ENCODE measurements around the gene PRDM2. TPM values are rescaled to one million over a fixed set of nuclear protein-coding genes. Genes with fewer than 3 reads are reported as not detected.

The PRDM2 gene
- total and polyA plus RNA-seq, 2 of the 13 experiments (the other 11 are each of a cell fraction or from before 2014, with no cell fraction given) = 4.0 to 6.5 TPM

GRCh38 chr1:13774121-13774520, 74.1 kb downstream of the PRDM2 start:
- no peaks in the 10 kb centered on the region for H3K4me1 ChIP-seq (ENCODE audit: insufficient read depth, low read length)
- FAIRE-seq = no peak
- no TSS peak for BruUV-seq (replicated peaks)
- intact Hi-C loops (cut with micrococcal nuclease; ENCODE audit: unreplicated experiment) = no loop called here
- H3K27ac ChIP-seq (ENCODE audit: extremely low read length, insufficient read depth, low read length) = no peak overlapping the region
- TF ChIP-seq TSC22D2 (CRISPR knock-in tag; IDR thresholded peaks at IDR 0.05; ENCODE audit: borderline replicate concordance) = no peak
- no peak for TF ChIP-seq ZNF773 (CRISPR knock-in tag; IDR thresholded peaks at IDR 0.05; ENCODE audit: borderline replicate concordance)
- no peak for TF ChIP-seq CBX2 (IDR thresholded peaks at IDR 0.05; ENCODE audit: low read depth, low read length)
- TF ChIP-seq CBX2 (CRISPR knock-in tag; IDR thresholded peaks at IDR 0.05; ENCODE audit: low read depth) = no peak
- no peak for TF ChIP-seq SALL1 (CRISPR knock-in tag; IDR thresholded peaks at IDR 0.05)
- H3K36me3 ChIP-seq (replicated peaks in 1 of 2; ENCODE audit: control insufficient read depth in 1 of 2, insufficient read depth in 2 of 2, low read length in 2 of 2) = peaks cover 5 to 27% of the 10 kb centered on the region in 2 experiments
- H3K9me3 ChIP-seq (ENCODE audit: low read length) = no peaks in the 10 kb centered on the region
- H3K4me2 ChIP-seq (ENCODE audit: low read depth, low read length) = no peak overlapping the region
- no peaks in the 10 kb centered on the region for H4K20me1 ChIP-seq (ENCODE audit: insufficient read depth, low read length)
- CTCF ChIA-PET (ENCODE audit: low intra/inter-chr PET ratio, low total read pairs) = no interaction called here
- WGBS (ENCODE audit: low lambda C conversion rate) = 97% methylated on average over 2 of the region's 2 CpGs
- no peak for DNase-seq (ENCODE audit: low spot score)
- no peak for ATAC-seq
- H2AFZ ChIP-seq (ENCODE audit: low read length) = no peak overlapping the region
- in situ Hi-C loops (cut with HindIII; ENCODE audit: extremely low pct_ligation_motif_present, low pct_unique_long_range_greater_than_20kb) = no loop called here
- no peaks in the 10 kb centered on the region for H3K27me3 ChIP-seq (ENCODE audit: control insufficient read depth in 1 of 2, insufficient read depth in 2 of 2, low read length in 2 of 2)
- H3K4me3 ChIP-seq (replicated peaks in 1 of 3; ENCODE audit: insufficient read depth in 1 of 3, low read depth in 2 of 3, low read length in 3 of 3) = no peak overlapping the region
- H3K79me2 ChIP-seq (ENCODE audit: insufficient read depth, low read length) = peaks cover 18% of the 10 kb centered on the region
- H3K9ac ChIP-seq (ENCODE audit: insufficient read depth, low read depth, low read length) = no peak overlapping the region
- POLR2A ChIA-PET = no interaction called here

DNA sequence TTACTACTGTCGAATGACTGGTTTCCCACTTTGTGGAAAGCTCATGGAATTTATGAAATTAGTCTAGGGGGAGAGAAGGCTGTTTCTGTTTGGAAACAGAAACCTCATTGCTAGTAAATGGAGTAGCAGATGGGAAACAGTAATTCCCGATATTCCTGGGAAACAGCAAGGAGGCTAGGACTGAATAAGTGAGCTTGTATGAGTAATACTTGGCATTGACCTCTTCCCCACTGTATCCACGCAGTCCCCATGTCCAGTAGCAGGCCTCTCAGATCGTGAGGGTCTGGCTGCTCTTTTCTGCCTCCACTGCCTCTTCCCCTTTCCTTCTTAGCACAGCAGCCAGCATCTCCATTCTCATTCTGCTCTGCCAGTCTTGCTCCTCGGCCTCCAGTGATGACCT, 75.5 kb downstream of the PRDM2 start:
- CTCF ChIA-PET (ENCODE audit: low intra/inter-chr PET ratio, low total read pairs) = no interaction called here
- FAIRE-seq (no peak), ATAC-seq (no peak), DNase-seq (ENCODE audit: low spot score) (no peak)
- no peak overlapping the region for H3K9ac ChIP-seq (ENCODE audit: insufficient read depth, low read depth, low read length)
- 98% methylated on average over 5 of the region's 5 CpGs for whole genome bisulfite sequencing (ENCODE audit: low lambda C conversion rate)
- H3K4me2 ChIP-seq (ENCODE audit: low read depth, low read length) = no peak overlapping the region
- H3K27me3 ChIP-seq (ENCODE audit: control insufficient read depth in 1 of 2, insufficient read depth in 2 of 2, low read length in 2 of 2) = no peaks in the 10 kb centered on the region
- peaks cover 5 to 40% of the 10 kb centered on the region in 2 experiments for H3K36me3 ChIP-seq (replicated peaks in 1 of 2; ENCODE audit: control insufficient read depth in 1 of 2, insufficient read depth in 2 of 2, low read length in 2 of 2)
- POLR2A ChIA-PET = no interaction called here
- peaks cover 9% of the 10 kb centered on the region for H3K79me2 ChIP-seq (ENCODE audit: insufficient read depth, low read length)
- in situ Hi-C loops (cut with HindIII; ENCODE audit: extremely low pct_ligation_motif_present, low pct_unique_long_range_greater_than_20kb) (no loop called here), intact Hi-C loops (cut with micrococcal nuclease; ENCODE audit: unreplicated experiment) (no loop called here)
- BruUV-seq (replicated peaks) = no TSS peak
- no peak overlapping the region for H3K4me3 ChIP-seq (replicated peaks in 1 of 3; ENCODE audit: insufficient read depth in 1 of 3, low read depth in 2 of 3, low read length in 3 of 3)
- H3K27ac ChIP-seq (ENCODE audit: extremely low read length, insufficient read depth, low read length) = no peak overlapping the region
- H2AFZ ChIP-seq (ENCODE audit: low read length) = no peak overlapping the region
- H3K4me1 ChIP-seq (ENCODE audit: insufficient read depth, low read length) = no peaks in the 10 kb centered on the region
- no peaks in the 10 kb centered on the region for H4K20me1 ChIP-seq (ENCODE audit: insufficient read depth, low read length)
- no peaks in the 10 kb centered on the region for H3K9me3 ChIP-seq (ENCODE audit: low read length)
- TF ChIP-seq, protein P1, sequence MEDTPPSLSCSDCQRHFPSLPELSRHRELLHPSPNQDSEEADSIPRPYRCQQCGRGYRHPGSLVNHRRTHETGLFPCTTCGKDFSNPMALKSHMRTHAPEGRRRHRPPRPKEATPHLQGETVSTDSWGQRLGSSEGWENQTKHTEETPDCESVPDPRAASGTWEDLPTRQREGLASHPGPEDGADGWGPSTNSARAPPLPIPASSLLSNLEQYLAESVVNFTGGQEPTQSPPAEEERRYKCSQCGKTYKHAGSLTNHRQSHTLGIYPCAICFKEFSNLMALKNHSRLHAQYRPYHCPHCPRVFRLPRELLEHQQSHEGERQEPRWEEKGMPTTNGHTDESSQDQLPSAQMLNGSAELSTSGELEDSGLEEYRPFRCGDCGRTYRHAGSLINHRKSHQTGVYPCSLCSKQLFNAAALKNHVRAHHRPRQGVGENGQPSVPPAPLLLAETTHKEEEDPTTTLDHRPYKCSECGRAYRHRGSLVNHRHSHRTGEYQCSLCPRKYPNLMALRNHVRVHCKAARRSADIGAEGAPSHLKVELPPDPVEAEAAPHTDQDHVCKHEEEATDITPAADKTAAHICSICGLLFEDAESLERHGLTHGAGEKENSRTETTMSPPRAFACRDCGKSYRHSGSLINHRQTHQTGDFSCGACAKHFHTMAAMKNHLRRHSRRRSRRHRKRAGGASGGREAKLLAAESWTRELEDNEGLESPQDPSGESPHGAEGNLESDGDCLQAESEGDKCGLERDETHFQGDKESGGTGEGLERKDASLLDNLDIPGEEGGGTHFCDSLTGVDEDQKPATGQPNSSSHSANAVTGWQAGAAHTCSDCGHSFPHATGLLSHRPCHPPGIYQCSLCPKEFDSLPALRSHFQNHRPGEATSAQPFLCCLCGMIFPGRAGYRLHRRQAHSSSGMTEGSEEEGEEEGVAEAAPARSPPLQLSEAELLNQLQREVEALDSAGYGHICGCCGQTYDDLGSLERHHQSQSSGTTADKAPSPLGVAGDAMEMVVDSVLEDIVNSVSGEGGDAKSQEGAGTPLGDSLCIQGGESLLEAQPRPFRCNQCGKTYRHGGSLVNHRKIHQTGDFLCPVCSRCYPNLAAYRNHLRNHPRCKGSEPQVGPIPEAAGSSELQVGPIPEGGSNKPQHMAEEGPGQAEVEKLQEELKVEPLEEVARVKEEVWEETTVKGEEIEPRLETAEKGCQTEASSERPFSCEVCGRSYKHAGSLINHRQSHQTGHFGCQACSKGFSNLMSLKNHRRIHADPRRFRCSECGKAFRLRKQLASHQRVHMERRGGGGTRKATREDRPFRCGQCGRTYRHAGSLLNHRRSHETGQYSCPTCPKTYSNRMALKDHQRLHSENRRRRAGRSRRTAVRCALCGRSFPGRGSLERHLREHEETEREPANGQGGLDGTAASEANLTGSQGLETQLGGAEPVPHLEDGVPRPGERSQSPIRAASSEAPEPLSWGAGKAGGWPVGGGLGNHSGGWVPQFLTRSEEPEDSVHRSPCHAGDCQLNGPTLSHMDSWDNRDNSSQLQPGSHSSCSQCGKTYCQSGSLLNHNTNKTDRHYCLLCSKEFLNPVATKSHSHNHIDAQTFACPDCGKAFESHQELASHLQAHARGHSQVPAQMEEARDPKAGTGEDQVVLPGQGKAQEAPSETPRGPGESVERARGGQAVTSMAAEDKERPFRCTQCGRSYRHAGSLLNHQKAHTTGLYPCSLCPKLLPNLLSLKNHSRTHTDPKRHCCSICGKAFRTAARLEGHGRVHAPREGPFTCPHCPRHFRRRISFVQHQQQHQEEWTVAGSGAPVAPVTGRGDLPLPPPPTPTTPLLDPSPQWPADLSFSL (CRISPR knock-in tag; IDR thresholded peaks at IDR 0.05) = no peak
- TF ChIP-seq XBP1 (CRISPR knock-in tag; IDR thresholded peaks at IDR 0.05) = no peak
- TF ChIP-seq, protein P2, sequence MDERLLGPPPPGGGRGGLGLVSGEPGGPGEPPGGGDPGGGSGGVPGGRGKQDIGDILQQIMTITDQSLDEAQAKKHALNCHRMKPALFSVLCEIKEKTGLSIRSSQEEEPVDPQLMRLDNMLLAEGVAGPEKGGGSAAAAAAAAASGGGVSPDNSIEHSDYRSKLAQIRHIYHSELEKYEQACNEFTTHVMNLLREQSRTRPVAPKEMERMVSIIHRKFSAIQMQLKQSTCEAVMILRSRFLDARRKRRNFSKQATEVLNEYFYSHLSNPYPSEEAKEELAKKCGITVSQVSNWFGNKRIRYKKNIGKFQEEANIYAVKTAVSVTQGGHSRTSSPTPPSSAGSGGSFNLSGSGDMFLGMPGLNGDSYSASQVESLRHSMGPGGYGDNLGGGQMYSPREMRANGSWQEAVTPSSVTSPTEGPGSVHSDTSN (CRISPR knock-in tag; IDR thresholded peaks at IDR 0.05) = no peak
- no peak for TF ChIP-seq ATAD3A (CRISPR knock-in tag; IDR thresholded peaks at IDR 0.05)
- TF ChIP-seq ZNF644 (CRISPR knock-in tag; IDR thresholded peaks at IDR 0.05; ENCODE audit: low read depth) = no peak
- TF ChIP-seq ZBTB8A (CRISPR knock-in tag; IDR thresholded peaks at IDR 0.05; ENCODE audit: borderline replicate concordance, low read depth) = no peak
- TF ChIP-seq ATF1 (CRISPR knock-in tag; IDR thresholded peaks at IDR 0.05) = no peak
- TF ChIP-seq, protein P3, sequence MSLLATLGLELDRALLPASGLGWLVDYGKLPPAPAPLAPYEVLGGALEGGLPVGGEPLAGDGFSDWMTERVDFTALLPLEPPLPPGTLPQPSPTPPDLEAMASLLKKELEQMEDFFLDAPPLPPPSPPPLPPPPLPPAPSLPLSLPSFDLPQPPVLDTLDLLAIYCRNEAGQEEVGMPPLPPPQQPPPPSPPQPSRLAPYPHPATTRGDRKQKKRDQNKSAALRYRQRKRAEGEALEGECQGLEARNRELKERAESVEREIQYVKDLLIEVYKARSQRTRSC (CRISPR knock-in tag; IDR thresholded peaks at IDR 0.05; ENCODE audit: low read depth) = no peak

Data from HepG2 (cell line).